Transverse colon (tissue), 4 donors: ENCODE data around the gene TBCK. TPM values are rescaled to one million over a fixed set of nuclear protein-coding genes. Genes with fewer than 3 reads are reported as not detected.

Source experiments
- DNase-seq: peaks from one replicate; pipeline ENCODE4 v3.0.0-alpha.2; 2019
- H3K27ac ChIP-seq, 4 donors: fragments of 200-600 bp; sonication (generic); 2 replicates each; pipeline ENCODE4 v1.5.1; 2016 to 2018; ENCODE audit warnings: inconsistent platforms in 4 of 4
- H3K27me3 ChIP-seq: fragments of 200-600 bp; sonication (generic); 2 replicates; pipeline ENCODE4 v1.5.1; 2017; ENCODE audit warnings: inconsistent platforms
- H3K36me3 ChIP-seq, 4 donors: fragments of 200-600 bp; sonication (generic); 2 replicates each; pipeline ENCODE4 v1.5.1; 2017 to 2019; ENCODE audit warnings: inconsistent platforms in 4 of 4
- H3K4me1 ChIP-seq, 4 donors: fragments of 200-600 bp; sonication (generic); 2 replicates each; pipeline ENCODE4 v1.5.1; 2017 to 2020; ENCODE audit warnings: inconsistent platforms in 4 of 4
- H3K4me3 ChIP-seq, 4 donors: fragments of 200-600 bp; sonication (generic); 1 replicate in 1 of 4; 2 replicates in 3 of 4; pipeline versions ENCODE4 v1.5.1 to v1.6.1; 2017 to 2019; ENCODE audit warnings: inconsistent platforms in 4 of 4
- H3K9me3 ChIP-seq, 2 donors: fragments of 200-600 bp; sonication (generic); 2 replicates each; pipeline ENCODE4 v1.5.1; 2017 to 2019; ENCODE audit warnings: inconsistent platforms in 2 of 2
- CTCF ChIP-seq, 5 experiments: fragments of 200-600 bp in 3 of 5; fragments of 450-650 bp in 2 of 5; sonication (generic) in 3 of 5; IDR thresholded peaks; 1 replicate in 2 of 5; 2 replicates in 3 of 5; pipeline ENCODE4 v1.5.1; 2016 to 2017; ENCODE audit warnings: antibody characterized with exemption in 5 of 5, inconsistent platforms in 3 of 5, mild to moderate bottlenecking in 2 of 5, moderate library complexity in 1 of 5
- EP300 ChIP-seq: sonication (generic); formaldehyde crosslinking; IDR thresholded peaks from one replicate; pipeline ENCODE4 v1.6.1; 2017; ENCODE audit warnings: antibody characterized with exemption, low read depth
- POLR2A ChIP-seq: fragments of 450-650 bp; IDR thresholded peaks from one replicate; pipeline ENCODE4 v1.6.1; 2016; ENCODE audit warnings: antibody characterized with exemption, mild to moderate bottlenecking, moderate library complexity
- POLR2AphosphoS5 ChIP-seq, 3 donors: sonication (generic); formaldehyde crosslinking; IDR thresholded peaks; one replicate each; pipeline ENCODE4 v1.6.1; 2016; ENCODE audit warnings: antibody characterized with exemption in 3 of 3
- WGBS, 2 donors: methylation state at CpG; one replicate each; pipeline ENCODE4 v1.1.5; 2018; ENCODE audit warnings: low coverage in 1 of 2; 5-methylcytosine and 5-hydroxymethylcytosine counted together
- in situ Hi-C, 4 donors: fragments of 200-750 bp; cut with MboI; loops; one replicate each; pipeline versions ENCODE4 v1.15.0 to v1.15.1; 2017; ENCODE audit warnings: low sequenced_read_pairs in 3 of 4, low pct_ligation_motif_present in 1 of 4, low pct_unique_long_range_greater_than_20kb in 1 of 4
- intact Hi-C: fragments of 100-400 bp; cut with DNase I; formaldehyde crosslinking; loops from one replicate; pipeline ENCODE4 v1.15.1; 2023; ENCODE audit warnings: low total_unique reads
- total RNA-seq, 4 donors: library from RNA; depleted of rRNA; stranded (reverse); fragments of >200 nt; gene quantifications; one replicate each; pipeline ENCODE4 v1.1.0, GENCODE V29; 2016

The TBCK gene
- total RNA-seq, 4 donors from 2014 or later: 31.0 to 82.7 (median 51.4) TPM

DNA sequence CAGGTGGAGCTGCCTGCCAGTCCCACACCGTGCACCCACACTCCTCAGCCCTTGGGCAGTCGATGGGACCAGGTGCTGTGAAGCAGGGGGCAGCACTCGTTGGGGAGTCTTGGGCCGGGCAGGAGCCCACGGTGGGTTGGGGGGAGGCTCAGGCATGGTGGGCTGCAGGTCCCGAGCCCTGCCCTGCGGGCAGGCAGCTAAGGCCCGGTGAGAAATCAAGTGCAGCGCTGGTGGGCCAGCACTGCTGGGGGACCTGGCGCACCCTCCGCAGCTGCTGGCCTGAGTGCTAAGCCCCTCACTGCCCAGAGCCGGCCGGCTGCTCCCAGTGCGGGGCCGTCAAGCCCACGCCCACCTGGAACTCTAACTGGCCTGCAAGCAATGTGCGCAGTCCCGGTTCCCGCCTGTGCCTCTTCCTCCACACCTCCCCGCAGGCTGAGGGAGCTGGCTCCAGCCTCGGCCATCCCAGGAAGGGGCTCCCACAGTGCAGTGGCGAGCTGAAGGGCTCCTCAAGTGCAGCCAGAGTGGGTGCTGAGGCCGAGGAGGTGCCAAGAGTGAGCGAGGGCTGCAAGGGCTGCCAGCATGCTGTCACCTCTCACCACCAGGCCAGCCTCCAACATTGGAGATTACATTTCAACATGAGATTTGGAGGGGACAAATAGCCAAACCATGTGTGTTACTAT, 223.5 kb downstream of the TBCK start:
- Histone ChIP-seq H3K4me1 (no peaks in the 10 kb centered on the region), H3K9me3 (peaks cover 13 to 25% of the 10 kb centered on the region in 2 donors), H3K36me3 (peaks cover 0 to 29% (median 5%) of the 10 kb centered on the region in 4 donors), H3K27ac (no peak overlapping the region), H3K4me3 (no peak overlapping the region), H3K27me3 (no peaks in the 10 kb centered on the region)
- in situ Hi-C loops: no loop called here
- intact Hi-C loops: no loop called here
- TF ChIP-seq EP300 (no peak), POLR2AphosphoS5 (IDR thresholded peaks at IDR 0.05) (no peak), POLR2A (no peak), CTCF (IDR thresholded peaks at IDR 0.05) (no peak)
- DNase-seq: no peak
- WGBS, 2 donors: 96 to 100% methylated on average over 1 to 24 of the region's 24 CpGs

- no peaks in the 10 kb centered on the region for H3K27me3 ChIP-seq
- no peak for TF ChIP-seq CTCF (IDR thresholded peaks at IDR 0.05)
- no peak for TF ChIP-seq EP300
- TF ChIP-seq POLR2A: no peak
- TF ChIP-seq POLR2AphosphoS5 (IDR thresholded peaks at IDR 0.05): no peak
- H3K36me3 ChIP-seq: peaks cover 0 to 29% (median 5%) of the 10 kb centered on the region in 4 donors
- H3K9me3 ChIP-seq: peaks cover 15 to 26% of the 10 kb centered on the region in 2 donors
- H3K4me3 ChIP-seq: no peak overlapping the region
- no peak for DNase-seq
- no peaks in the 10 kb centered on the region for H3K4me1 ChIP-seq
- in situ Hi-C loops: no loop called here
- intact Hi-C loops: no loop called here
- no peak overlapping the region for H3K27ac ChIP-seq
These were observed 225.2 kb downstream of the TBCK start for GRCh38 chr4:106090826-106091225.

- in situ Hi-C loops: no loop called here
- intact Hi-C loops: no loop called here
- Histone ChIP-seq H3K27ac (no peak overlapping the region), H3K9me3 (peaks cover 6 to 19% of the 10 kb centered on the region in 2 donors), H3K4me1 (no peaks in the 10 kb centered on the region), H3K4me3 (no peak overlapping the region), H3K36me3 (no peaks in the 10 kb centered on the region), H3K27me3 (no peaks in the 10 kb centered on the region)
- TF ChIP-seq POLR2A (no peak), EP300 (no peak), CTCF (IDR thresholded peaks at IDR 0.05) (no peak), POLR2AphosphoS5 (IDR thresholded peaks at IDR 0.05) (no peak)
- no peak for DNase-seq
- WGBS, 2 donors: 99% methylated on average over 8 of the region's 8 CpGs; no CpG with 5 or more reads in 1 of the 2 donors
These were observed 232.9 kb downstream of the TBCK start for GRCh38 chr4:106083065-106083464.

DNA sequence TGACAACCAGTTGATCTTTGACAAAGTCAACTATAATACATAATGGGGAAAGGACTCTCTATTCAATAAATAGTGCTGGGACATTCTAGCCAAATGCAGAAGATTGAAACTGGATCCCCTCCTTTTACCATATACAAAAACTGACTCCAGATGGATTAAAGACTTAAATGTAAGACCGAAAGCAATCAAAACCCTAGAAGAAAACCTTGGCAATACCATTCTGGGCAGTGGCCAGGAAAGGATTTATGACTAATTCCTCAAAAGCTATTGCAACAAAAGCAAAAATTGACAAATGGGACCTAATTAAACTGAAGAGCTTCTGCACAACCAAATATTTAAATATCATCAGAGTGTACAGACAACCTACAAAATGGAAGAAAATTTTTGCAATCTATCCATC, 235.6 kb downstream of the TBCK start:
- H3K9me3 ChIP-seq: peaks cover 3 to 12% of the 10 kb centered on the region in 2 donors
- in situ Hi-C loops: no loop called here
- intact Hi-C loops: no loop called here
- TF ChIP-seq POLR2A (no peak), EP300 (no peak), POLR2AphosphoS5 (IDR thresholded peaks at IDR 0.05) (no peak), CTCF (IDR thresholded peaks at IDR 0.05) (no peak)
- H3K4me3 ChIP-seq: no peak overlapping the region
- WGBS, 2 donors: 83 to 100% methylated on average over 1 of the region's 1 CpG
- H3K4me1 ChIP-seq: no peaks in the 10 kb centered on the region
- peaks cover 0 to 21% (median 3%) of the 10 kb centered on the region in 4 donors for H3K36me3 ChIP-seq
- no peak overlapping the region for H3K27ac ChIP-seq
- no peak for DNase-seq
- no peaks in the 10 kb centered on the region for H3K27me3 ChIP-seq
